PC-3 (cell line): Measurements from ENCODE around the gene GPS1. TPM values are rescaled to one million over a fixed set of nuclear protein-coding genes. Genes with fewer than 3 reads are reported as not detected.

Source experiments
- ATAC-seq: fragments of 200-7000 bp; cut with Tn5 transposase; 2 replicates; pipeline ENCODE4 v1.9.1; 2020; ENCODE audit warnings: mild to moderate bottlenecking, moderate library complexity
- BruUV-seq: library from RNA; stranded (reverse); fragments of 400-500 nt; replicated peaks from 2 replicates; lab custom pipeline; 2021; lab: Mats Ljungman, UMichigan
- CTCF ChIA-PET: fragments of 300-600 bp; sonication (Branson Sonifier 250); formaldehyde crosslinking; loops from one replicate; lab custom pipeline; 2022; ENCODE audit warnings: antibody characterized with exemption; lab: Charles Lee
- POLR2A ChIA-PET: fragments of 300-600 bp; sonication (Branson Sonifier 250); formaldehyde crosslinking; loops from one replicate; lab custom pipeline; 2022; ENCODE audit warnings: antibody characterized with exemption; ENCODE audit not compliant: unreplicated experiment; lab: Charles Lee
- DNase-seq: peaks from one replicate; pipeline ENCODE4 v3.0.0-alpha.2; 2015
- H2AFZ ChIP-seq: fragments of 300-600 bp; sonication (generic); 2 replicates; pipeline ENCODE4 v1.6.0; 2016; ENCODE audit warnings: antibody characterized with exemption, low read length
- H3F3A ChIP-seq: fragments of 300-600 bp; sonication (generic); one replicate; pipeline ENCODE4 v1.6.0; 2017; ENCODE audit warnings: antibody characterized with exemption, low read length, control low read depth, mild to moderate bottlenecking; ENCODE audit not compliant: unreplicated experiment
- H3K27ac ChIP-seq: fragments of 300-600 bp; sonication (generic); 2 replicates; pipeline ENCODE4 v1.5.1; 2016; ENCODE audit warnings: mild to moderate bottlenecking, low read length
- H3K27me3 ChIP-seq: fragments of 300-600 bp; sonication (generic); 2 replicates; pipeline ENCODE4 v1.6.1; 2016; ENCODE audit warnings: low read length, mixed read lengths
- H3K36me3 ChIP-seq: fragments of 300-600 bp; sonication (generic); 2 replicates; pipeline ENCODE4 v1.6.1; 2016; ENCODE audit warnings: low read depth, mixed run types, low read length, mixed read lengths
- H3K4me1 ChIP-seq: fragments of 300-600 bp; sonication (generic); 2 replicates; pipeline ENCODE4 v1.5.1; 2016; ENCODE audit warnings: low read length; ENCODE audit not compliant: insufficient read depth
- H3K4me2 ChIP-seq: fragments of 300-600 bp; sonication (generic); 2 replicates; pipeline ENCODE4 v1.6.0; 2016; ENCODE audit warnings: low read length
- H3K4me3 ChIP-seq: fragments of 300-600 bp; sonication (generic); 2 replicates; pipeline ENCODE4 v1.5.1; 2016; ENCODE audit warnings: mild to moderate bottlenecking, low read length, mixed read lengths
- H3K79me2 ChIP-seq: fragments of 300-600 bp; sonication (generic); 2 replicates; pipeline ENCODE4 v1.6.1; 2017; ENCODE audit warnings: low read length, mixed read lengths
- H3K9ac ChIP-seq: fragments of 300-600 bp; sonication (generic); 2 replicates; pipeline ENCODE4 v1.6.0; 2016; ENCODE audit warnings: mild to moderate bottlenecking, low read length
- H3K9me2 ChIP-seq: fragments of 300-600 bp; sonication (generic); replicated peaks from 2 replicates; pipeline ENCODE4 v1.6.1; 2016; ENCODE audit warnings: mixed run types, low read length, mixed read lengths
- H3K9me3 ChIP-seq: fragments of 300-600 bp; sonication (generic); 2 replicates; pipeline ENCODE4 v1.6.1; 2016; ENCODE audit warnings: low read length, mixed read lengths
- H4K20me1 ChIP-seq: fragments of 300-600 bp; sonication (generic); 2 replicates; pipeline ENCODE4 v1.6.1; 2016; ENCODE audit warnings: low read length, mixed read lengths
- CTCF ChIP-seq: fragments of 300-600 bp; sonication (generic); conservative IDR thresholded peaks from 2 replicates; pipeline ENCODE4 v1.5.1; 2017; ENCODE audit warnings: antibody characterized with exemption, low read depth, mild to moderate bottlenecking, low read length
- EZH2 ChIP-seq: fragments of 300-600 bp; sonication (generic); IDR thresholded peaks from one replicate; pipeline ENCODE4 v1.6.1; 2017; ENCODE audit warnings: antibody characterized with exemption, mild to moderate bottlenecking, low read length; ENCODE audit not compliant: unreplicated experiment
- EZH2phosphoT487 ChIP-seq: fragments of 300-600 bp; sonication (generic); IDR thresholded peaks from 2 replicates; pipeline ENCODE4 v1.6.1; 2018; ENCODE audit warnings: mild to moderate bottlenecking, antibody characterized with exemption, low read length, borderline replicate concordance
- intact Hi-C: fragments of 100-400 bp; cut with micrococcal nuclease; formaldehyde crosslinking; loops from 2 replicates; pipeline ENCODE4 v1.9.0; 2023
- total RNA-seq: library from RNA; depleted of rRNA; stranded (reverse); fragments of >200 nt; gene quantifications from 2 replicates; pipeline ENCODE4 v1.2.3, GENCODE V29; 2014

Gene GPS1
- total RNA-seq, 1 experiment from 2014 or later: 240 TPM

GRCh38 chr17:82041144-82041814, 10.4 kb upstream of the GPS1 start:
- H3K9ac ChIP-seq: no peak overlapping the region
- no peaks in the 10 kb centered on the region for H3K27me3 ChIP-seq
- H3K4me3 ChIP-seq: no peak overlapping the region
- no peak overlapping the region for H2AFZ ChIP-seq
- peaks cover 8% of the 10 kb centered on the region for H3K79me2 ChIP-seq
- intact Hi-C loops: no loop called here
- DNase-seq (peak; percentile 66), ATAC-seq (no peak)
- no peak overlapping the region for H3K27ac ChIP-seq
- peaks cover 6% of the 10 kb centered on the region; the same call in 1 of the 2 replicates for H4K20me1 ChIP-seq
- no peaks in the 10 kb centered on the region for H3K36me3 ChIP-seq
- peaks cover 9% of the 10 kb centered on the region for H3K4me1 ChIP-seq
- H3K9me2 ChIP-seq: no peaks in the 10 kb centered on the region
- H3F3A ChIP-seq: no peaks in the 10 kb centered on the region
- POLR2A ChIA-PET: no interaction called here
- H3K4me2 ChIP-seq: peak overlapping the region; percentile 26; the same call in 1 of the 2 replicates
- TF ChIP-seq EZH2phosphoT487 (no peak), CTCF (no peak), EZH2 (no peak)
- CTCF ChIA-PET: no interaction called here
- BruUV-seq: no TSS peak
- H3K9me3 ChIP-seq: no peaks in the 10 kb centered on the region

- no peak for ATAC-seq
- BruUV-seq: no TSS peak
- CTCF ChIA-PET: no interaction called here
These were observed 9.0 kb upstream of the GPS1 start for GRCh38 chr17:82042649-82043048.

More at GRCh38 chr17:82042649-82043048, 9.0 kb upstream of the GPS1 start:
- Histone ChIP-seq H3K4me1 (peaks cover 4% of the 10 kb centered on the region), H3F3A (no peaks in the 10 kb centered on the region), H3K36me3 (no peaks in the 10 kb centered on the region; the same call in 1 of the 2 replicates), H4K20me1 (no peaks in the 10 kb centered on the region), H3K9me2 (no peaks in the 10 kb centered on the region), H3K27me3 (no peaks in the 10 kb centered on the region), H2AFZ (no peak overlapping the region), H3K79me2 (no peaks in the 10 kb centered on the region), H3K9ac (no peak overlapping the region), H3K9me3 (no peaks in the 10 kb centered on the region), H3K4me2 (no peak overlapping the region), H3K4me3 (no peak overlapping the region), H3K27ac (no peak overlapping the region)
- TF ChIP-seq EZH2phosphoT487 (no peak), CTCF (no peak), EZH2 (no peak)
- no peak for DNase-seq
- POLR2A ChIA-PET: interaction anchor here (0.5 kb wide), 1 partner anchor 70 kb away, joined by 12 read pairs; no protein-coding TSS in a partner anchor
- intact Hi-C loops: no loop called here
